ENCODE results near the gene MCMBP. TPM values are rescaled to one million over a fixed set of nuclear protein-coding genes. Genes with fewer than 3 reads are reported as not detected.

MCMBP gene
- total RNA-seq, 1 experiment from 2014 or later, result 108 TPM

DNA sequence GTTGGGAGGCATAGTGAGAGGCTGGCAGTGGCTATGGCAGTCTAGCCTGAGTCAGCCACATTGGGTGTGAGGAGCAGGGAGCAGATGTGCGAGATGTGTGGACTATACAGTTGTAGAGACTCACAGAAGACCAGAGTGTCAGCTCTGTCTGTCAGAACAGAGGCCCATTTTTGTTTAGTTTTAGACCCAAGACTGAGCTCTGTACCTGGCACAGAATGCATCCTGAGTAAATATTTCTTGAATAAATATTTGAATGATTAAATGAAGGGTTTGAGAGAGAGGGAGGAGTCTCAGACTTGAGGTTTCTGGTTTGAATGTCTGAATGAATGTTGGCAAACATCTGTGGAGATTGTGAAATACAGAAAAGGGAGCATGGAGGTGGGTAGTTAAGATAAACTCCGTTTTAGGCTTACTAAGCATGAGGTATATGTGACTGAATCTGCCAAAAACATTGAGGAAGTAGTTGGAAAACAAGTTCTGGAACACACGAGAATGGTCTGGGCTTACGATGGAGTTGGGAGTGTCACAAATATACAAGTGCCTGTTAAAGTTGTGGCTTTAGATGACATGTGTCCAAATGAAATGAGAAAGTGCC lies 23.5 kb upstream of the MCMBP start:
- no TSS peak for BruUV-seq (replicated peaks)
- no peak for DNase-seq (ENCODE audit: low spot score)
- TF ChIP-seq CTCF (conservative IDR thresholded peaks at IDR 0.05; ENCODE audit: low read depth, low read length) (no peak), EZH2 (IDR thresholded peaks at IDR 0.05; ENCODE audit: borderline replicate concordance, low read depth, low read length, poor library complexity, severe bottlenecking) (no peak)

DNA sequence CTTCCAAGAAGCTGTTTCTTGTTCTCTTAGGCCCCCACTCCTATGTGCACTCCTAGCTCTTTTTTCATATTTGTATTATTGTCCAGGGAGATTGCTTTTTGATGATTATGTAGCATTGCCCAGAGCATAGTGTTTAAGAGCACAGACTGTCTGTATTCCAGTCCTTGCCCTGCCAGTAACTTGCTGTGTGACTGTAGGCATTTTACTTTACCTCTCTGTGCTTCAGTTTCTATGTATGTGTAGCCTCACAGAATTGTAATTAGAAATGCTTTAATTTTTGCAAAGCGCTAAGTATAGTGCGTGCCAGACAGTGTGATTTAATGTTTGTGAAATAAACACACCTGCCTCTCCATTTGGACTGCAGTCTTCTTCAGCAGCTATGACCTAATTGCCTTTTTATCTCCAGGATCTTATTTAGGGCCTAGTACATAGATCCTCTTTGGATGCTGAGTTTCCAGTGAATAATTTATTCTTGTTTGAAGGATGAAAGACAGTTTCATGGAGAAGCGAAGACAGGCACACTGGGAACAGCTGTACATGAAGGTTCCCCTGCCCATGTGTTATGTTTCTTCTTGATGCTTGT lies 21.3 kb upstream of the MCMBP start:
- ChIA-PET CTCF (no interaction called here), POLR2A (ENCODE audit: low non-redundant PET) (no interaction called here)
- TSS peak; percentile 44 for BruUV-seq (replicated peaks)
- Histone ChIP-seq H3K27ac (ENCODE audit: low read depth, low read length, poor library complexity, severe bottlenecking) (no peak overlapping the region), H3K4me3 (ENCODE audit: low read depth, low read length, poor library complexity, severe bottlenecking) (peak overlapping the region; percentile 99), H3K4me1 (ENCODE audit: insufficient read depth, low read length, poor library complexity, severe bottlenecking) (no peaks in the 10 kb centered on the region), H3K27me3 (replicated peaks; ENCODE audit: insufficient read depth, low read depth, low read length, poor library complexity) (no peaks in the 10 kb centered on the region), H3K36me3 (ENCODE audit: insufficient read depth, low read length, poor library complexity, severe bottlenecking) (peaks cover 8% of the 10 kb centered on the region), H3K9me3 (ENCODE audit: low read depth, low read length, poor library complexity, severe bottlenecking) (no peaks in the 10 kb centered on the region)
- DNase-seq (ENCODE audit: low spot score), result no peak
- no peak for TF ChIP-seq EZH2 (IDR thresholded peaks at IDR 0.05; ENCODE audit: borderline replicate concordance, low read depth, low read length, poor library complexity, severe bottlenecking)
- no peak for TF ChIP-seq CTCF (conservative IDR thresholded peaks at IDR 0.05; ENCODE audit: low read depth, low read length)
- intact Hi-C loops (cut with micrococcal nuclease; ENCODE audit: unreplicated experiment), result loop anchor here (2.0 kb wide), 1 partner anchor 21 kb away; the partner anchor contains the start of gene MCMBP

More for the DNA sequence above, 23.5 kb upstream of the MCMBP start:
- H3K9me3 ChIP-seq (ENCODE audit: low read depth, low read length, poor library complexity, severe bottlenecking), result no peaks in the 10 kb centered on the region
- peaks cover 9% of the 10 kb centered on the region for H3K36me3 ChIP-seq (ENCODE audit: insufficient read depth, low read length, poor library complexity, severe bottlenecking)
- POLR2A ChIA-PET (ENCODE audit: low non-redundant PET), result interaction anchor here (0.7 kb wide), 1 partner anchor 1117 kb away, joined by 3 read pairs; no protein-coding TSS in a partner anchor
- no peaks in the 10 kb centered on the region for H3K4me1 ChIP-seq (ENCODE audit: insufficient read depth, low read length, poor library complexity, severe bottlenecking)
- H3K4me3 ChIP-seq (ENCODE audit: low read depth, low read length, poor library complexity, severe bottlenecking), result no peak overlapping the region
- intact Hi-C loops (cut with micrococcal nuclease; ENCODE audit: unreplicated experiment), result no loop called here
- CTCF ChIA-PET, result no interaction called here
- no peak overlapping the region for H3K27ac ChIP-seq (ENCODE audit: low read depth, low read length, poor library complexity, severe bottlenecking)
- H3K27me3 ChIP-seq (replicated peaks; ENCODE audit: insufficient read depth, low read depth, low read length, poor library complexity), result no peaks in the 10 kb centered on the region

DNA sequence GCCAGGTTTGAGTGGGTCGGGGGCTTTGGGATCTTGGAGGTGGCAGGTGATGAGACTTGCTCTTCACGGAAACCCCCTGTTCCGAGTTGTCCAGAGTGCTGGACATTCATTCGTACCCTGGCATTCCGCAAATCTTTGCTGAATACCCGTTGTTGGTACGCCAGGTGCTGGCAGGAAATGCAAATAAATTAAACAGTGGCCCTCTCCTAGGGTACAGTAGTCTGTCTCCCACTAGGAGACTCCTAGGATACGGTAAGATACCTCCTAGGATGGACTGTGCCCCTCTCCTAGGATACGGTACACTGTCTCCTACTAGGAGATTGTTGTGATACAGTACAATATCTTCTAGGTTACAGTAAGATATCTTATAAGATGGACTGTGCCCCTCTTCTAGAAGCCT lies 20.4 kb upstream of the MCMBP start:
- ChIA-PET CTCF (interaction anchor here (0.6 kb wide), 1 partner anchor 162 kb away, joined by 3 read pairs; no protein-coding TSS in a partner anchor), POLR2A (ENCODE audit: low non-redundant PET) (interaction anchor here (1.0 kb wide), 1 partner anchor 20 kb away, joined by 3 read pairs; no protein-coding TSS in a partner anchor)
- TF ChIP-seq EZH2 (IDR thresholded peaks at IDR 0.05; ENCODE audit: borderline replicate concordance, low read depth, low read length, poor library complexity, severe bottlenecking) (no peak), CTCF (conservative IDR thresholded peaks at IDR 0.05; ENCODE audit: low read depth, low read length) (no peak)
- no peak for DNase-seq (ENCODE audit: low spot score)
- H3K27me3 ChIP-seq (replicated peaks; ENCODE audit: insufficient read depth, low read depth, low read length, poor library complexity), result no peaks in the 10 kb centered on the region
- no peaks in the 10 kb centered on the region for H3K9me3 ChIP-seq (ENCODE audit: low read depth, low read length, poor library complexity, severe bottlenecking)
- H3K36me3 ChIP-seq (ENCODE audit: insufficient read depth, low read length, poor library complexity, severe bottlenecking), result peaks cover 4% of the 10 kb centered on the region
- intact Hi-C loops (cut with micrococcal nuclease; ENCODE audit: unreplicated experiment), result loop anchor here (2.0 kb wide), 1 partner anchor 20 kb away; the partner anchor contains the start of gene MCMBP
- peak overlapping the region; percentile 83 for H3K27ac ChIP-seq (ENCODE audit: low read depth, low read length, poor library complexity, severe bottlenecking)
- BruUV-seq (replicated peaks), result no TSS peak
- no peaks in the 10 kb centered on the region for H3K4me1 ChIP-seq (ENCODE audit: insufficient read depth, low read length, poor library complexity, severe bottlenecking)
- peak overlapping the region; percentile 99 for H3K4me3 ChIP-seq (ENCODE audit: low read depth, low read length, poor library complexity, severe bottlenecking)

All from A673 (cell line).